ENCODE data around the gene CAMK2N1.

CAMK2N1 gene

GRCh38 chr1:20445956-20446355 lies 40.1 kb downstream of the CAMK2N1 start:
- WGBS, 2 experiments (ENCODE audit: insufficient coverage in 2 of 2), result 88 to 90% methylated on average over 4 to 5 of the region's 6 CpGs
- no peaks in the 10 kb centered on the region for H3K36me3 ChIP-seq (ENCODE audit: control insufficient read depth, insufficient read depth, low read length)

GRCh38 chr1:20443703-20444586 lies 42.1 kb downstream of the CAMK2N1 start:
- 89 to 92% methylated on average over 5 to 11 of the region's 11 CpGs for WGBS, 2 experiments (ENCODE audit: insufficient coverage in 2 of 2)
- no peaks in the 10 kb centered on the region for H3K36me3 ChIP-seq (ENCODE audit: control insufficient read depth, insufficient read depth, low read length)
- H3K4me1 ChIP-seq (ENCODE audit: control insufficient read depth, insufficient read depth, low read length, poor library complexity, severe bottlenecking), result no peaks in the 10 kb centered on the region
- no peak overlapping the region for H3K4me3 ChIP-seq (ENCODE audit: extremely low read depth, insufficient read depth, low read length, poor library complexity, severe bottlenecking)
- H3K27ac ChIP-seq (ENCODE audit: low read depth, low read length, severe bottlenecking), result no peak overlapping the region
- no peaks in the 10 kb centered on the region for H3K9me3 ChIP-seq (ENCODE audit: control insufficient read depth, low read length)

More at GRCh38 chr1:20445956-20446355, 40.1 kb downstream of the CAMK2N1 start:
- H3K4me1 ChIP-seq (ENCODE audit: control insufficient read depth, insufficient read depth, low read length, poor library complexity, severe bottlenecking), result no peaks in the 10 kb centered on the region
- no peak overlapping the region for H3K4me3 ChIP-seq (ENCODE audit: extremely low read depth, insufficient read depth, low read length, poor library complexity, severe bottlenecking)
- no peak overlapping the region for H3K27ac ChIP-seq (ENCODE audit: low read depth, low read length, severe bottlenecking)
- no peaks in the 10 kb centered on the region for H3K9me3 ChIP-seq (ENCODE audit: control insufficient read depth, low read length)

- Histone ChIP-seq H3K9me3 (ENCODE audit: control insufficient read depth, low read length) (no peaks in the 10 kb centered on the region), H3K4me3 (ENCODE audit: extremely low read depth, insufficient read depth, low read length, poor library complexity, severe bottlenecking) (no peak overlapping the region), H3K27ac (ENCODE audit: low read depth, low read length, severe bottlenecking) (no peak overlapping the region), H3K4me1 (ENCODE audit: control insufficient read depth, insufficient read depth, low read length, poor library complexity, severe bottlenecking) (no peaks in the 10 kb centered on the region), H3K36me3 (ENCODE audit: control insufficient read depth, insufficient read depth, low read length) (no peaks in the 10 kb centered on the region)
- 81 to 83% methylated on average over 2 to 4 of the region's 5 CpGs for WGBS, 2 experiments (ENCODE audit: insufficient coverage in 2 of 2)
These were observed 42.9 kb downstream of the CAMK2N1 start for GRCh38 chr1:20442920-20443625.

- 30 to 49% methylated on average over 3 of the region's 6 CpGs for WGBS, 2 experiments (ENCODE audit: insufficient coverage in 2 of 2)
- no peaks in the 10 kb centered on the region for H3K9me3 ChIP-seq (ENCODE audit: control insufficient read depth, low read length)
- H3K27ac ChIP-seq (ENCODE audit: low read depth, low read length, severe bottlenecking), result no peak overlapping the region
- no peaks in the 10 kb centered on the region for H3K4me1 ChIP-seq (ENCODE audit: control insufficient read depth, insufficient read depth, low read length, poor library complexity, severe bottlenecking)
- no peak overlapping the region for H3K4me3 ChIP-seq (ENCODE audit: extremely low read depth, insufficient read depth, low read length, poor library complexity, severe bottlenecking)
- no peaks in the 10 kb centered on the region for H3K36me3 ChIP-seq (ENCODE audit: control insufficient read depth, insufficient read depth, low read length)
These were observed 45.2 kb downstream of the CAMK2N1 start for GRCh38 chr1:20440785-20441200.

- Histone ChIP-seq H3K27ac (ENCODE audit: low read depth, low read length, severe bottlenecking) (no peak overlapping the region), H3K4me1 (ENCODE audit: control insufficient read depth, insufficient read depth, low read length, poor library complexity, severe bottlenecking) (no peaks in the 10 kb centered on the region), H3K4me3 (ENCODE audit: extremely low read depth, insufficient read depth, low read length, poor library complexity, severe bottlenecking) (no peak overlapping the region), H3K36me3 (ENCODE audit: control insufficient read depth, insufficient read depth, low read length) (no peaks in the 10 kb centered on the region), H3K9me3 (ENCODE audit: control insufficient read depth, low read length) (no peaks in the 10 kb centered on the region)
These were observed 46.7 kb downstream of the CAMK2N1 start for GRCh38 chr1:20439282-20439681.

- Histone ChIP-seq H3K4me1 (ENCODE audit: control insufficient read depth, insufficient read depth, low read length, poor library complexity, severe bottlenecking) (no peaks in the 10 kb centered on the region), H3K36me3 (ENCODE audit: control insufficient read depth, insufficient read depth, low read length) (no peaks in the 10 kb centered on the region), H3K9me3 (ENCODE audit: control insufficient read depth, low read length) (no peaks in the 10 kb centered on the region), H3K4me3 (ENCODE audit: extremely low read depth, insufficient read depth, low read length, poor library complexity, severe bottlenecking) (no peak overlapping the region), H3K27ac (ENCODE audit: low read depth, low read length, severe bottlenecking) (no peak overlapping the region)
- 89% methylated on average over 1 of the region's 2 CpGs; no CpG with 5 or more reads in 1 of the 2 experiments for WGBS, 2 experiments (ENCODE audit: insufficient coverage in 2 of 2)
These were observed 48.4 kb downstream of the CAMK2N1 start for GRCh38 chr1:20437640-20438039.

- no peaks in the 10 kb centered on the region for H3K9me3 ChIP-seq (ENCODE audit: control insufficient read depth, low read length)
- no peaks in the 10 kb centered on the region for H3K4me1 ChIP-seq (ENCODE audit: control insufficient read depth, insufficient read depth, low read length, poor library complexity, severe bottlenecking)
- no peaks in the 10 kb centered on the region for H3K36me3 ChIP-seq (ENCODE audit: control insufficient read depth, insufficient read depth, low read length)
- H3K27ac ChIP-seq (ENCODE audit: low read depth, low read length, severe bottlenecking), result no peak overlapping the region
- H3K4me3 ChIP-seq (ENCODE audit: extremely low read depth, insufficient read depth, low read length, poor library complexity, severe bottlenecking), result no peak overlapping the region
- 77 to 80% methylated on average over 2 to 3 of the region's 4 CpGs for WGBS, 2 experiments (ENCODE audit: insufficient coverage in 2 of 2)
These were observed 53.1 kb downstream of the CAMK2N1 start for GRCh38 chr1:20432891-20433290.

Data from mesodermal cell (in vitro differentiated cells).